Stimulated activated CD4-positive, alpha-beta T cell treated with anti-CD3 and anti-CD28 coated beads, Interleukin-4, amount 100 ng/mL, for 1 hour (primary cell): ENCODE results near the gene CEACAM18.
"Not testable (repeated sequence)": the region's sequence is repeated elsewhere in the genome, so short reads cannot be mapped to it uniquely, and the experiment has no call there.

ENCODE experiments used
- DNase-seq: peaks from one replicate; pipeline ENCODE4 v3.0.0-alpha.2; 2020

CEACAM18 gene

DNA sequence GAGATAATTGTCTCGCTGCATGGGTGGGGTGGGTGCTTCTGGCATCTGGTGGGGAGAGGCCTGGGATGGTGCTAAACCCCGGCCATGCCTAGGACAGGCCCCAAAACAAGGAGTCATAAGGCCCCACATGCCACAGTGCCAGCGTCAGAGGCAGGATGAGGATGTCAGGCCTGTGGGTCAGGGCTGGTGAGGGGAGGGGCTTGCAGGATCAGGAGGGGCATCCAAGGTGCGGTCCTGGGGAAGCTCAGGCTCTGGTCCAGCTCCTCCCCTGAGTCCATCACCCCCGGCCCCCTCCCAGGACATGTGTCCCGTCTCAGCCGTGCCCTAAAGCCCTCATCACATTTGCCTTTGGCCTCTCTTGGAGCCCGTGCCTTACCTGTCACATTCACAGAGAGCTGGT, 22.6 kb downstream of the CEACAM18 start:
- not testable (repeated sequence) for DNase-seq

DNA sequence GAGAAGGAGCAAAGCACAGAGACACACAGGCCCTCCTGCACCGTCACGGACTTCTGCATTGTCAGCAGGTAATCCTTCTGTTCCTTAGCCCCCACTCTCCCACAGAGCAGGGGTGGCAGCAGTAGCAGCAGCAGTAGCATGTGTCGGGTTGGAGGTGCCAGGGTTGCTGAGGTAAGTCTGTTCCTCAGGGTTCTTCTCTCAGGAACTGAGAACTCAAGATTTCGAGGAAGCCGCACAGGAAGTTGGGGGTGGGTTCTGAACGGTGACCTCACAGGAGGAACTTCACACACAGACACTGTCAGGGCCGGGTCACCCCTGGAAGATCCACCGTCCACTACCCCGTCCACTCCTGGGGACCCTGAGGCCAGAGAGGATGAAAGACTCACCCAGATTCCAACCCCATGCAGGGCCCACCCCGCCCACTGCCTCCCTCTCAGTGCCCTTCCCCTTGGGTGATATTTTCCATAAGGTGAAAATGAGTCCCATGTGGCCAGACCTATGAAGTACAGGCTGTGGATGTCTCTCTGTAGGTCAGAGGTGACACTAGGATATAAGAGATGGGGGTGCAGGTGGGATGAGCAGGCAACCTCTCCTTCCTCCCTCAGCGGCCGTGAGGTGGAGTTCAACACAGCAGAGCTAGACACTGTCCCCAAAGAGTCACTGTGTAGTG, 23.4 kb downstream of the CEACAM18 start, which contains the start of gene SIGLEC12:
SIGLEC12 (minus strand) TSS at position 207 of the 670 bp plus-strand sequence; CDS start at position 140, 67 bp downstream.
- no peak for DNase-seq

DNA sequence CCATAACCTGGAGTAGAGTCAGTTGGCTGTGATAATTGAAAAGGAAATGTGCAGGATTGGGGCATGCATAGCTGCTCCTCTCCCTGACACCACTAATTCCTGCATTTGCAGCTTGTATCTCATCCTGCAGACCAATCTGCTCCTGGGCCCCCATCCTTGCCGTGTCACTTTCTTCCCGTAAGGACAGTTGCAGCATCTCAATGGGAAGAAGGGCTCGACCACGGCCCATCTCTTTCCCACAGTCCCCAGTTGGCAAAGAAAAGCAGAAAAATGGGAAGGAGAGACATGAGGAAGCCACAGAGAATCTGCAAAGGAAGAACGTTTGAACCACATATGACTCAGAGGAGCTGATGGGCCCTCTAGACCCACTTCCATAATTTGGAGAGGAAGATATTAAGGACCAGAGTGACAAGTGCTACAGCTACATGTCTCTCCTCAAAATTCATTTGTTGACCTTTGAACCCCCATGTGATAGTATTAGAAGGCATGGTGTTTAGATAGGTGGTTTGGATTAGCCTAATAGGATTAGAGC, 25.0 kb downstream of the CEACAM18 start:
- DNase-seq: no peak

DNA sequence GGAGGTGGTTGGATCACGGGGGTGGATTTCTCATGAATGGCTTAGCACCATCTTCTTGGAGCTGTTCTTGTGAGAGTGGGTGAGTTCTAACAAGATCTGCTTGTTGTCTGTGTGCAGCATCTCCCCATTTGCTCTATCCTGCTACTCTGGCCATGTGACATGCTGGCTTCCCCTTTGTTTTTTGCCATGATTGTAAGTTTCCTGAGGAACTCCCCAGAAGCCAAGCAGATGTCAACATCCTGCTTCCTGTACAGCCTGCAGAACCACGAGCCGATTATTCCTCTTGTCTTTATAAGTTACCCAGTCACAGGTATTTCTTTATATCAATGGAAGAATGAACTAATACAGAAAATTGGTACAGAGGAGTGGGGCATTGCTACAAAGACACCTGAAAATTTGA, 25.6 kb downstream of the CEACAM18 start:
- DNase-seq: no peak

DNA sequence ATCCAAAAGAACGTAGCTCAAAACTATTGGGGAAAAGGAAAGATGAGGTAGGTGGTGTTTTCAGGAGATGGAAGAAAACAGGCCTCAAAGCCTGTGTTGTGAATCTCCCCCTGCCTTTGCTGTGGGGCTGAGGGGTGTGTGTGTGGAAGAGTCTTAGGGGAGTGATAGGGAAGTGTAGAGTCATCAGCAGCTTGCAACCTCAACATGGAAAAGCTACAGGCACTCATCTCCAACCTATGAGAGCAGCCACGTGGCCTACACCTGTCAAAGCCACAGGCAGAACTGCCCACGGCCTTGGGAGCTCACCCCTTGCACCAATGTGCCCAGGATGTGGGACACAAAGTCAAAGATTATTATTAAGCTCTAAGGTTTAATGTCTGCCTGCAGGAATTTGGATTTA, 27.6 kb downstream of the CEACAM18 start:
- no peak for DNase-seq

DNA sequence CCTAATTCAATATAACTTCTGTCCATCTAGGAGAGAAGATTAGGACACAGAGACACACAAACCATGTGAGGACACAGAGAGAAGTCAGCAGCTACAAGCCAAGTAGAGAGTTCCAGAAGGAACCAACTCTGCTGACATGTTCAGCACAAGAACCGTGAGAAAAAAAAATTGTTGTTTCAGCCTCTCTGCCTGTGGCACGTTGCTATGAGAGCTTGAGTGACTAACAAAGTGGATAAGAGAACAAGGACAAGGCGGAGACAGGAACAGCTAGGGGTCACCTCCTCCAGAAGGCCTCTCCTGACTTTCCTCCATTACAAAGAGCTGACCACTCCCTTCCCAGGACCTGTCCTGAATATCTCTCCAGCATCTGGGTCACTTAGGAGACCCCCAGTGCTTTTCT, 28.9 kb downstream of the CEACAM18 start:
- no peak for DNase-seq

DNA sequence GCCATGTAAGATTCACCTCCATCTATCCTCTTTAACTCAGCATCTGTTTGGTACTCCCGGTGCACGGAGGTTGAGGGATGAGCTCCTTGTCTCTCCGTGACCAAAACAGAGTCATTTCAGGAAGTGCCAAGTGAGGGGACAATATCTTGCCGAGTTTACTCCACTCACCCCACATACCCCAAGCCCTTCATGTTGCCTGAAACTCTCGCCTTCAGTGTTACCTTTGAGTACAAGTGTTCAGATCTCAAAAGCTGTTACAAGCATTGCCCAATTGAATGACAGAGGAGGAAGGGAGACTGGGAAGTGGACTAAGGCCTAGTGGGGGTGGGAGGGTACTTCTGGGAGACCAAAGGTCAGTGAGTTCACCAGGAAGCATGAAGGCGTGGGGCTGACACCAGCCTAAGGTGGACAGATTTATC, 29.3 kb downstream of the CEACAM18 start:
- DNase-seq: no peak

DNA sequence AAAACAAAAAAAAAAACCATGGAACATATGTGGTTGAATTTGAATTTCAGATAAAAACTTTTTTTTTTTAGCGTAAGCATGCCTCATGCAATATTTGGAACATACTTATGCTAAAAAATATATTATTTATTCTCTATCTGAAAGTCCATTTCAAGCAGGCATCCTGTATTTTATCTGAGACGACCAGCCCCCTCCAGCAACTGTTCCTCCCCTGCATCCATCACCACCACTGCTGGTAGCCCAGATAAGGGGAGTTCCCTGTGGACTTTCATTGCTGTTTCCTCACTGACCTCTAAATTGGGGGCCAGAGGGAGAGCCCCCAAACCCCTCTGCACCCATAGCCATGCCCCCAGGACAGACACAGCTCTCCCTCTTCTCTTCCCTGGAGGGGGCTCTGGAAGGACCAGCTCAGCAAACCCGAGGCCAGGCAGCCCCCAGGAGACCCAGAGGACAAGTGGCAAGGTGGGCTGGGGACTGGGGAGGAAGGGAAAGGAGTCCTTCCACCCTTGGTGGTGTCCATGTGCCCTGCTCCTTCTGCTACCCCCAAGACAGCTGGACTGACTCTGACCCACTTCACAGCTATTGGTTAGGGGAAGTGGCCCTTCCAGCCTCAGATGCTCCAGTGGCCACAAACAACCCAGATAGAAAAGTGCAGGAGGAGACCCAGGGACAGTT, 29.9 kb downstream of the CEACAM18 start:
- DNase-seq: no peak

DNA sequence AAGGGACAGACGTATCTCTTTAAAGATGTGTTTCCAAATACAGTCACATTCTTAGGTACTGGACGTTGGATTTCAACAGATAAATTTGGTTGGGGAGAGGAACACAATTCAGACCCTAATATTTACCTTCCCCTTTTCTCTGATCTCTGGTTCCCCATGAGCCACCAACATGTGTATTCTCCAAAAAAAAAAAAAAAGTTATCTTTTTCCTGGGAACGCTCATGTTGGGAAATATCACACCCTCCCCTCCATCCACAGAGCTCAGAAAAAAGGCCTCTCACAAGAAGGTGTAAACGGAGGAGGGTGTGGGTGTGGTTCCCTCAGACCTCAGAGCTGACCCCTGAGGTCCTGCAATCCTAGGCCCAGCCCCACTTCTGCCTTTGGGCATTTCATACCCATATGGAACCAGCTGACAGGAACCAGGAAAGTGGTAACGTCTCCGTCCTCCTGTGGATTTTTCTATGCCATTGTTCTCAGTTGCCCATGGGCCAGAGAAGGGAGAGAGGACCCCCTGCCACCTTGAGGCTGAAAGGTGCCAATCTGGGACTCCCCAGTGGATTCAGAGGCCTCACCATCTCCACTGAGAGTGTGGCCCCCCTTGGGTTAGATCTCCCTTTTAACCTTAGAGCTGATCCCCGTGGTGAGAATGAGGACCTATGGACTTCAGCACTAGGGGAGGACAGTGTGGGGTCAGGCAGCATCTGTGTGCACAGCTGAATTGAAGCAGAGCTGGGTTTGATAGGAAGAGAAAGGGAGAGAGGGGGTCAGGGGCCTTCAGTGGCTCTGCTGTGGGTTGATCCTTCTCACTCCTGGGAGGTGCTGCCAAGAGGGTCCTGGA, 31.7 kb downstream of the CEACAM18 start:
- DNase-seq: no peak

DNA sequence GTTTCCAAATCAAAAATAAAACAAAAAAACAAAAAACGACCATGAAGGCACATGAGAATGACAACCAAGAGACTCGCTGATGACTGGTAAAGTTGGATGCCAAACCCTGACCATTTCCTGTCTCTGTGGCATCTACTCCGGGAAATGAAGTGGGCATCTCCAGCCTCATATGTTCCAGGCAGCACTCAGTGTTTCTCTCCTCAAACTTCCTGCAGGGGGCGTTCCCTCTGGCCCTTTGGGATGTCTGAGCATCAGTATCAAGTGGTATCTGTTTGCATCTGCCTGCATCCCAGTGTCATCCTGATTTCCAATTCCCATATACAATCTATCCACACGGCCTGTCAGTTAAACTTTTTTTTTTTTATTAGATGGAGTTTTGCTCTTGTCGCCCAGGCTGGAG, 33.0 kb downstream of the CEACAM18 start:
- DNase-seq: no peak

DNA sequence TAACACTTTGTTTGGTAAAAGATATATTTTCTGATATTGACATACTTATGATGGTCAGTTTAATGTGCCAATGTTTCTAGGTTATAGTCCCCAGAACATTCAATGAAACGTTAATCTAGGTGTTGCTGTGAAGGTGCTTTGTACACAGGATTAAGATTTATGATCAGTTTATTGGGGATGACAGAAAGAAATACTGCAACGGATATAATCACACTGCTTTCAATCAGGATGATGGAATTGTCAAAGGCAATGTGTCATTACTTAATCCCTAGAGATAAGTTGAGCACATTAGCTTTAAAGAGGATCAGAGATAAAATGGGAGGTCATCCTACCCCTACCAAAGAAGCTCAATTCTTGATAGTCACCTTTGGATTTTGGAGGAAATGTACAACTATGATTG, 35.6 kb downstream of the CEACAM18 start:
- no peak for DNase-seq

DNA sequence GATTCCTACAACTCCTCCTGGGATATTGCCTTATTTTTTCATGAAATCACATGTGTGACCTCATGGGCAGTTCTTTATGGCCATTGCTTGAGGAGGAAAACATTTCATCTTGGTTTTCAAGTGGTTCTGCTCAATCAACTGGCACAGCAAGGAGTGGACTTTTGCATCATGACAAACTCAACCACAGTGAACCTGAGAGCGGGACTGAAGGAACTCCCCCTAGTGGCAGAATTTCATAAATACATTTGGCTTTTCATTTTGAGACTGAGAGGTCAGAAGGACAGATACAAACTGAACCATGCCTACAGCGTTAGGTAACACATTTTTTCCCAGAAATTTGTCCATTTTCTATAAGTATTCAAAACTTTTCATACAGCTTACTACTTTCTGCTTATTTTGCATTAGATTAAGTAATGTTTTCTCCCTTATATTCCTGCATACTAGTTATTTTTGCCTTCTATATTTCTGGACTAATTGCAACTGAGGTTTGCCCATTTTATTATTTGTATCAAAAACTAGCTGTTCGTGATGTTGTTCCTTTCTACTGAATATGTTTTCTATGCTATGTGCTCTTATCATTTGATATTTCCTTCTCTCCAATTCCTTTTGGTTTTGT, 36.6 kb downstream of the CEACAM18 start:
- DNase-seq: no peak

DNA sequence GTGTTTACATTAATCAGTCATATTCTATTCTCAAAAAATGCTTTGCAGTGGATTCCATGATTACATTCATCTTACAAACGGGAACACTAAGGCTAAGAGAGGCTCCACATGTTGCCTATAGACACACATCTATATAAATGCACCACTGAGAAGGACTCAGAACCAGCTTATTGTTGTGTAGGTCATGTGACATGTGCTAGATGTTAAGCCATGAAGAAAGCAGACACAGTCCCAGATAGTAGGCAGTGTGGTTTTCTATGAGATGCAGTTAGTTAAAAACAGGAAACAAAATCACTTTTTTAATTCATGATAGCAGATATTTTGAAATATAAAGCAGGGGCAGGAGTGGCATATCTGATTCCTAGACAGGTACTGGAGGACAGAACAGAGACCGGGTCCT, 42.4 kb downstream of the CEACAM18 start:
- no peak for DNase-seq

DNA sequence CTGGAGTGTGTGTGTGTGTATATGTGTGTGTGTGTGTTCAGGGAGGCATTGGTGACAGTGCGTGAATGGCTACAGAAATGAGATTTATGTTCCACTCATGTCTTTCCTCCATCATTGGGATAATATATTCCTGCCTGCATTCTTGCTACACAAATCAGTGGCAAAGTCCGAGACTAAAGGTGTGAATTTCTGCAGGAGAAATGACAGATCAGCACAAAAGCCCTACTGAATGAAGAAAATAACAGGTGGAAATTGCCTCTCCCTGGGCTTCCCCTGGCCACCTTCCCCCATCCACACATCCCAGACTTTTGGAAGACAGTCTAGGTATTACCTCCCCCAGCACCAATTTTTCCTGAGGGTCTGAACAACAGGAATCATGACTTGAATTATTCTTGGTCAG, 43.0 kb downstream of the CEACAM18 start:
- no peak for DNase-seq

DNA sequence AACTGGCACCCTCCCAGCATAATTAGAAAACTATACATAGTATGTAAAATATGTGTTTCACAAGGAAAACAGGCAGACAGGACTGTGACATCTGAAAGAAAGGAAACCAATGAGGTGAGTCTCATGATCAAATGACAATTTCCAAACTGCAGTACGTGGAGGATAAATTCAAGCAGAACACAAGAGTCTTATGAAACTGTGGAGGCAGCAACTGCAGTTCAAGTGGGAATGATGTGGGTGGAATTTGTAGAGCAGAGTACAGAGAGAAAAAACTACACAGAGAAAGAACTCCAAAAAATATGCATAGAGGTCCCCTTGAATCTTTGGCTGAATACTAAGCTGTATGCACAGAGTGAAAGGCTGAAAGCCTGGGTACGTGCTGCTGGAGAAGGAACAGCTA, 43.4 kb downstream of the CEACAM18 start:
- DNase-seq: no peak

DNA sequence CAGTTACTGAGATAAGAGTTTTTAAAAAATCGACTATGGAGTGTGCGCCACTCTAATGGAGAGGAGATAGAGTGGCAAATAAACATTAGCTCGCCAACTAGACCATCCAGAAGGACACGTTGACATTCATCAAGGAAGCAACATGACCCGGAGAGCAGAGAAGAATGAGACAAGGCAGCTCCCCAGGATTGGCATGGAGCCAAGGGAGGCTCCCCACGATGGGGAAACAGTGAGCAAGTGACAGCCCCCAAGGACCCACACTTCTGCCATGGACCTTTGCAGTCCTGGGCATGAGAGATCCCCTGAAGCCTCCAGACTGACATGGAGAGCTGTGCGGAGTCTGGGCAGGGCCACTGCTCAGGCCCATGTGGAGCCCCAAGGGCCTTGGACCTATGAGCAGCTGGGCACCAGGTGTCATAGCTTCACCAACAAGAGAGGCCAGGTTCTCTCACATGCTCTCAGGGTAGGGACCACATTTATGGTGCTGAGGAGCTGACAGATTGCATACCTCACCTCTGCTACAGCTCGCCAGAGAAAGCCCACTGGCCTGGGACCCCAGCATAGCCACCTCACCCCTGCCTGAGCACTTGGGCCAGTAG, 46.4 kb downstream of the CEACAM18 start:
- DNase-seq: no peak

DNA sequence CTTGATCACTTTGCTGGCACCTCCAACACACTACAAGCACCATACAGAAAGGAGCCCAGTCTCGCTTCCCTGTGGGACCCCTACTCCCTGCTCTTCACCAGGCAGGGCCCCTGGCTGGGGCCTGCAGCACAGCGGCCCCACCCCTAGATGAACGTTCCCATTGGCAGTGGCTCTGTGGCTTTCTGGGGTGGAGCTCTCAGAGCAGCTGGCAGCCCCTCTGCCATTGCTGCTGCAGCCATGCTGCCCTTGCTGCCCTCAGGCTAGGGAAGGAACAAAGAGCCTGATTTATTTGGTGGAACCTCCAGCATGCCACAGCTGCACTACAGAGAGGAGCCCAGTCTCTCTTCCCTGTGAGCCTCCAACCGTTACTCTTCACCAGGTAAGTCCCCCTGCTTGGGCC, 47.3 kb downstream of the CEACAM18 start:
- DNase-seq: no peak

DNA sequence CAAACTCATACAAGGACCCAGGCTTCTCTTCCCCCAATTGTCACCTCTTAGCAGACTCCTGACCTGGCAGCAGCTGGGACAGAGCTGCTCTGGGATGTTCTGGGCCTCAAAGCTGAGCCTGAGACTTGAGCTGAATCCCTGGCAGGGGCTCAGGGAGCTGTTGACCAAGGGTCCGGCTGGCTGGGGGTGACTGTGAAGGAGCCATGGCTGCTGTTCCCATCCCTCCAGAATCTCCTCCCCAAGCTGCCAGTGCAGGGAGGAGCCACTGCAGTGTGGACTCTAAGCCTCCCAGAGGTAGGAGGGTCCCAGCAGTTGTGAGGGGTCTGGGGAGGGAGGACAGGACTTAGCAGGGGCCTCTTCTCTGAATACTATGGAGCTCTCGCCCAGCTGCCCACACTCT, 51.0 kb downstream of the CEACAM18 start:
- DNase-seq: no peak

DNA sequence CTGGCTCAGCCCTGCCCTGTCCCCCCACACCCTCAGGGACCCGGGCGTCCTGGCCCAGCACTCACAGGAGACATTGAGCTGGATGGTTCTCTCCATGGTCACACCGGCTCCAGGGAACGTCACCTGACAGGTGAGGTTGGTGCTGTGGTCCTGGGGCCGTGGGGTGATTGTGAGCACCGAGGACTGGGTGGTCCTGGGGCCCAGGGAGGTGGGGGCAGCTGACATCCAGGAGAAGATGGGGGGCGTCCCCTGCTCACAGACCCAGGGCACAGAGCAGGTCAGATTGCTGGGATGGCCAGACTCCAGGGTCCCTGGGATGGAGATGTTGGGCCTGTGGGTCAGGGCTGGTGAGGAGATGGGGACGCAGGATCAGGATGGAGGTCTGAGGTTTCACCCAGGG, 52.3 kb downstream of the CEACAM18 start:
- no peak for DNase-seq

DNA sequence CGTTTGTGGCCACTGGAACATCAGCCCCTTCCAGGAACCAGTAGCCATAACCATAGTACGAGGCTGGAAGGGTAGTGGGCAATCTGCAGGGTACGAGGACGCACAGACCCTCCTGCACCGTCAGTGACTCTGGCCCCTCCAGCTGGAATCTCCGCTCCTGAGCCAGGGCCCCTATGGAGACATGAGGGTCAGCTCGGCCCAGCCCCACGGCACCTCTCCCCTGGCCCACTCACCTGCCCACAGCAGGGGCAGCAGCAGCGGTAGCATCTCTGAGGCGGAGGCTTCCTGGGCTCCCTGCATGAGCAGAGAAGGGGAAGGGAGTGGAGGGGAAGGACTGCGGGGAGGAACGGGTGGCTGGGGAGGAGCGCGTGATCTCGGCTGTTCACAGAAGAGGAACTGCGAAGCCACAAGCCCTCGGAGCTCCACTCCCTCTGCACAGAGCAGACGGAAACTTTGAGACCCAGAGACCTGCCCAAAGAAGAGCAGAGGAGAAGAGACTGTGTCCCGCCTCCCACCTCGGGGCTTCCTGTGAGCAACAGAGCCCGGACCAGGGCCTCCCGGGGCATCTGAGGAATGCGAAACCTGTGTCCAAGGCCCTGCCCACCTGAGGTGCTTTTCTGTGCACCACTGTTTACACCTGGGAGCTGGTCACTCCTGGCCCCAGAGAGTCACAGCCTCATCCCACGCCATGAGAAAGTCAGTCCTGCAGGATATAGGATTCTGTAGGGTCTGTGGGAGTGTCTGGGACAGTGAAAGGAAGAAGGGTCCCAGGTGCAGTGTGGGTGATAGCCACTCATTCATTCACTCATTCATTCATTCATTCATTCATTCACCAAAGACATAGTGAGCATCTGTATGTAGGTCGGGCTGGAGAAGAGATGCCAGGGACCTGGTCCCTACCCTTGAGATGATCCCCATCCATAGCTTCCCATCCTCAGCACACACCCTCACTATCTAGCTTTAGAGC, 53.3 kb downstream of the CEACAM18 start, which contains the start of gene SIGLEC6:
SIGLEC6 (minus strand) TSS at position 322 of the 967 bp plus-strand sequence; CDS start at position 300, 22 bp downstream.
- DNase-seq: no peak

DNA sequence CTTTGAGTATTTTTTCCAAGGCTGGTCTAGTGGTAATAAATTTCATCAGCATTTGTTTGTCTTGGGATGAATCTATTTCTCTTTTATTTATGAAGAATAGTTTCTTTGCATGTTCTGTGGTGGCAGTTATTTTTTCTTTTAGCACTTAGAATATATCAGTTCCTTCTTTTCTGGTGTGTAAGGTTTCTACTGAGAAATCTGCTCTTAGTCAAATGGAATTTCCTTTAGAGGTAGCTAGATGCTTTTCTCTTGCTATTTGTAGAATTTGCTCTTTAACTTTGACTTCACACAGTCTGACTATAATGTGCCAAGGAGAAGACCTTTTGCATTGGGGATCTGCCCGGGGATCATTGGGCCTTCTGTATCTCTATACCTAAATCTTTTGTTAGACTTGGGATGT, 57.2 kb downstream of the CEACAM18 start:
- DNase-seq: no peak
